K562 (cell line): ENCODE measurements around the gene SCYGR2. TPM values are rescaled to one million over a fixed set of nuclear protein-coding genes. Genes with fewer than 3 reads are reported as not detected.

Source experiments
- ATAC-seq: fragments of 200-7000 bp; cut with Tn5 transposase; 3 replicates; pipeline ENCODE4 v1.9.1; 2020; ENCODE audit warnings: moderate library complexity
- BruUV-seq: library from RNA; stranded (reverse); fragments of 400-500 nt; replicated peaks from 2 replicates; lab custom pipeline; 2021; lab: Mats Ljungman, UMichigan
- CTCF ChIA-PET: fragments of 300-600 bp; formaldehyde crosslinking; extraction: SDS; loops from one replicate; lab custom pipeline; 2021; ENCODE audit warnings: low intra/inter-chr PET ratio; lab: Yijun Ruan, JAX
- POLR2A ChIA-PET: fragments of 300-600, 350-650 bp; sonication (Branson Sonifier 250); formaldehyde crosslinking; extraction: SDS; loops from one replicate; lab custom pipeline; 2021; ENCODE audit warnings: antibody characterized with exemption, inconsistent platforms; lab: Yijun Ruan, JAX
- DNase-seq, 4 experiments: peaks; one replicate each; pipeline versions ENCODE4 v3.0.0 to v3.0.0-alpha.2; 2011 to 2018; ENCODE audit warnings: low spot score in 3 of 4, mixed read lengths in 3 of 4; ENCODE audit errors: extremely low read depth in 1 of 4
- FAIRE-seq: peaks from 2 replicates; lab custom pipeline; 2011; peaks lifted over from hg19 to GRCh38; lab: Jason Lieb, UNC
- H2AFZ ChIP-seq: 2 replicates; pipeline ENCODE4 v1.6.0; 2011; ENCODE audit warnings: low read depth, low read length, control low read depth, inconsistent platforms
- H3K27ac ChIP-seq: fragments of 200-600 bp; 3 replicates; pipeline ENCODE4 v1.8.0; 2011; ENCODE audit warnings: low read depth, mild to moderate bottlenecking, control low read depth, inconsistent platforms, low read length, moderate library complexity, mixed read lengths; ENCODE audit errors: extremely low read depth
- H3K27me3 ChIP-seq, 2 experiments: fragments of 300-600 bp in 1 of 2; 2 replicates in 1 of 2; 3 replicates in 1 of 2; pipeline versions ENCODE4 v1.6.0 to v1.8.0; 2011; ENCODE audit warnings: inconsistent platforms in 2 of 2, low read length in 2 of 2, mild to moderate bottlenecking in 1 of 2, mixed read lengths in 1 of 2, moderate library complexity in 1 of 2; ENCODE audit not compliant: control insufficient read depth in 2 of 2, insufficient read depth in 2 of 2
- H3K36me3 ChIP-seq: fragments of 300-600 bp; 3 replicates; pipeline ENCODE4 v1.8.0; 2011; ENCODE audit warnings: mild to moderate bottlenecking, low read length, inconsistent platforms; ENCODE audit not compliant: control insufficient read depth, insufficient read depth
- H3K4me1 ChIP-seq, 2 experiments: fragments of 200-600 bp in 1 of 2; replicated peaks in 1 of 2; 2 replicates in 1 of 2; 3 replicates in 1 of 2; pipeline versions ENCODE4 v1.5.1 to v1.8.0; 2011; ENCODE audit warnings: inconsistent platforms in 2 of 2, low read length in 2 of 2, mild to moderate bottlenecking in 1 of 2, mixed read lengths in 1 of 2, moderate library complexity in 1 of 2; ENCODE audit not compliant: control insufficient read depth in 2 of 2, insufficient read depth in 2 of 2
- H3K4me2 ChIP-seq: 2 replicates; pipeline ENCODE4 v1.6.1; 2011; ENCODE audit warnings: low read length, control low read depth, inconsistent platforms, mixed read lengths; ENCODE audit not compliant: insufficient read depth
- H3K4me3 ChIP-seq: fragments of 200-600 bp; sonication (generic), shearing (Covaris generic); 2 replicates; pipeline ENCODE4 v1.5.1; 2016; ENCODE audit warnings: control low read depth, inconsistent platforms
- H3K79me2 ChIP-seq: fragments of 200-600 bp; 3 replicates; pipeline ENCODE4 v1.8.0; 2011; ENCODE audit warnings: low read length, inconsistent platforms; ENCODE audit not compliant: control insufficient read depth, insufficient read depth
- H3K9ac ChIP-seq, 2 experiments: 2 replicates each; pipeline versions ENCODE4 v1.6.0 to v1.6.1; 2011; ENCODE audit warnings: low read depth in 2 of 2, low read length in 2 of 2, control low read depth in 1 of 2, inconsistent platforms in 1 of 2, mild to moderate bottlenecking in 1 of 2, mixed read lengths in 1 of 2; ENCODE audit not compliant: insufficient read depth in 1 of 2
- H3K9me1 ChIP-seq: one replicate; pipeline ENCODE4 v1.6.0; 2011; ENCODE audit warnings: inconsistent platforms, mild to moderate bottlenecking, low read length, moderate library complexity; ENCODE audit not compliant: control insufficient read depth, insufficient read depth
- H3K9me3 ChIP-seq: replicated peaks from 2 replicates; pipeline ENCODE4 v1.5.1; 2011; ENCODE audit warnings: low read depth, low read length, inconsistent platforms; ENCODE audit not compliant: control insufficient read depth, insufficient read depth
- H4K20me1 ChIP-seq: replicated peaks from 2 replicates; pipeline ENCODE4 v1.6.1; 2011; ENCODE audit warnings: low read length, inconsistent platforms, mixed read lengths; ENCODE audit not compliant: control insufficient read depth, insufficient read depth
- BCOR ChIP-seq: fragments of 450-650 bp; IDR thresholded peaks from 2 replicates; pipeline ENCODE4 v1.6.1; 2016
- CAMTA2 ChIP-seq: fragments of 250-450 bp; sonication (Bioruptor Pico); conservative IDR thresholded peaks from 2 replicates; pipeline ENCODE4 v1.5.1; 2022
- FOXJ2 ChIP-seq: fragments of 200-800 bp; sonication (Bioruptor generic); IDR thresholded peaks from 2 replicates; pipeline ENCODE4 v1.6.1; 2016; ENCODE audit warnings: missing genetic modification characterization, missing compliant biosample characterization
- HDAC3 ChIP-seq: fragments of 450-650 bp; IDR thresholded peaks from 2 replicates; pipeline ENCODE4 v1.6.1; 2018; ENCODE audit warnings: borderline replicate concordance, mild to moderate bottlenecking, moderate library complexity; ENCODE audit not compliant: partially characterized antibody
- JUND ChIP-seq, 2 experiments: IDR thresholded peaks; 2 replicates in 1 of 2; 3 replicates in 1 of 2; pipeline ENCODE4 v1.6.1; 2011; ENCODE audit warnings: borderline replicate concordance in 2 of 2, low read depth in 2 of 2, low read length in 2 of 2, improper control_type of control experiment in 1 of 2, missing biosample characterization in 1 of 2, missing genetic modification characterization in 1 of 2, missing genetic modification reagents in 1 of 2
- KAT2B ChIP-seq: IDR thresholded peaks from one replicate; pipeline ENCODE4 v1.6.1; 2012; ENCODE audit warnings: low read depth, mild to moderate bottlenecking, control low read depth, inconsistent platforms, low read length, moderate library complexity
- KLF1 ChIP-seq: fragments of 450-650 bp; IDR thresholded peaks from 2 replicates; pipeline ENCODE4 v1.6.1; 2016; ENCODE audit warnings: missing genetic modification characterization, missing compliant biosample characterization
- MAFK ChIP-seq: IDR thresholded peaks from 2 replicates; pipeline ENCODE4 v1.6.1; 2011; ENCODE audit warnings: low read length, improper control_type of control experiment
- MECOM ChIP-seq: fragments of 250-450 bp; sonication (Bioruptor Pico); IDR thresholded peaks from 2 replicates; pipeline ENCODE4 v1.8.0; 2022; ENCODE audit warnings: inconsistent platforms
- NCOA6 ChIP-seq: fragments of 450-650 bp; IDR thresholded peaks from 2 replicates; pipeline ENCODE4 v1.6.1; 2017; ENCODE audit warnings: mild to moderate bottlenecking
- POLR2B ChIP-seq: fragments of 450-650 bp; IDR thresholded peaks from 2 replicates; pipeline ENCODE4 v1.6.1; 2018; ENCODE audit warnings: low read depth; ENCODE audit not compliant: partially characterized antibody
- POLR2H ChIP-seq: IDR thresholded peaks from 2 replicates; pipeline ENCODE4 v1.6.1; 2016; ENCODE audit warnings: missing genetic modification characterization, low read depth, mild to moderate bottlenecking, control low read depth, missing compliant biosample characterization, moderate library complexity
- RFX1 ChIP-seq: fragments of 450-650 bp; IDR thresholded peaks from 2 replicates; pipeline ENCODE4 v1.6.1; 2016; ENCODE audit warnings: mild to moderate bottlenecking, moderate library complexity
- ZBTB34 ChIP-seq: fragments of 250-450 bp; sonication (Bioruptor Pico); IDR thresholded peaks from 2 replicates; pipeline ENCODE4 v1.8.0; 2021; ENCODE audit warnings: mild to moderate bottlenecking, moderate library complexity
- ZFPM2 ChIP-seq: fragments of 250-450 bp; sonication (Bioruptor Pico); IDR thresholded peaks from 2 replicates; pipeline ENCODE4 v1.5.1; 2022; ENCODE audit warnings: mild to moderate bottlenecking
- ZNF3 ChIP-seq: fragments of 250-450 bp; sonication (Bioruptor Pico); IDR thresholded peaks from 2 replicates; pipeline ENCODE4 v1.5.0; 2021; ENCODE audit warnings: mild to moderate bottlenecking, moderate library complexity
- WGBS: fragments of 100-300 bp; shearing (Covaris generic); methylation state at CpG from one replicate; pipeline ENCODE4 v1.1.6; 2016; ENCODE audit warnings: low coverage, mixed read lengths; ENCODE audit not compliant: insufficient coverage; ENCODE audit errors: missing lambda C conversion rate; 5-methylcytosine and 5-hydroxymethylcytosine counted together
- in situ Hi-C: fragments of 300-500 bp; cut with MboI; formaldehyde crosslinking; loops from 4 replicates; pipeline ENCODE4 v1.15.0; 2018; ENCODE audit warnings: inconsistent platforms, mixed read lengths
- intact Hi-C: fragments of 100-400 bp; cut with micrococcal nuclease; formaldehyde crosslinking; loops from 2 replicates; pipeline ENCODE4 v1.14.2; 2022
- polyA plus RNA-seq, 8 experiments: library from polyadenylated mRNA; depleted of rRNA in 4 of 8; stranded (reverse) in 5 of 8; unstranded in 3 of 8; fragments of >200 nt; fragmentation: Nextera tagmentation in 2 of 8; fragmentation: Illumina TruSeq in 1 of 8; extraction: Ambion mirVana in 2 of 8; extraction: Trizol in 1 of 8; gene quantifications; 2 replicates each; pipeline versions ENCODE4 v1.2.1 to v1.2.3, GENCODE V29; 2011 to 2014; ENCODE audit warnings: inconsistent platforms in 1 of 8, missing spikeins in 1 of 8
- total RNA-seq, 7 experiments: library from RNA; depleted of rRNA in 6 of 7; stranded (reverse); fragments of >200 nt in 6 of 7; fragmentation: Illumina TruSeq in 2 of 7; extraction: Trizol in 2 of 7; gene quantifications; 2 replicates each; pipeline versions ENCODE4 v1.2.1 to v1.2.3, GENCODE V29; 2011 to 2021; ENCODE audit warnings: low replicate concordance in 1 of 7

Gene SCYGR2
- total and polyA plus RNA-seq, 9 of the 15 experiments (the other 6 are each of a cell fraction or from before 2014, with no cell fraction given): not detected

GRCh38 chr2:227626580-227627151 is 28.0 kb downstream of the SCYGR2 start:
- CTCF ChIA-PET: no interaction called here
- Histone ChIP-seq H3K9me3 (no peaks in the 10 kb centered on the region), H3K79me2 (no peaks in the 10 kb centered on the region), H3K36me3 (no peaks in the 10 kb centered on the region), H3K4me3 (no peak overlapping the region), H3K4me2 (no peak overlapping the region), H3K9ac (no peak overlapping the region), H3K9me1 (no peaks in the 10 kb centered on the region), H4K20me1 (no peaks in the 10 kb centered on the region), H3K4me1 (no peaks in the 10 kb centered on the region), H2AFZ (no peak overlapping the region), H3K27me3 (peaks cover 5 to 20% of the 10 kb centered on the region in 2 experiments; a peak in 4 of 5 replicates), H3K27ac (no peak overlapping the region)
- 2% methylated on average over 10 of the region's 10 CpGs for WGBS
- in situ Hi-C loops: no loop called here
- FAIRE-seq (no peak), DNase-seq (no peak), ATAC-seq (no peak)
- intact Hi-C loops: no loop called here
- POLR2A ChIA-PET: interaction anchor here (0.6 kb wide), 1 partner anchor 238 kb away, joined by 3 read pairs; no protein-coding TSS in a partner anchor
- TF ChIP-seq MECOM (CRISPR knock-in tag): no peak
- TF ChIP-seq POLR2B: no peak
- TF ChIP-seq MAFK: no peak
- no peak for TF ChIP-seq ZFPM2
- TF ChIP-seq KLF1 (tag): no peak
- TF ChIP-seq BCOR: no peak
- BruUV-seq: no TSS peak

GRCh38 chr2:227627769-227628168 is 29.1 kb downstream of the SCYGR2 start:
- no TSS peak for BruUV-seq
- Histone ChIP-seq H3K4me3 (no peak overlapping the region), H3K36me3 (no peaks in the 10 kb centered on the region), H3K4me1 (no peaks in the 10 kb centered on the region), H3K27me3 (peaks cover 5 to 18% of the 10 kb centered on the region in 2 experiments; a peak in 4 of 5 replicates), H3K9me3 (no peaks in the 10 kb centered on the region), H3K4me2 (no peak overlapping the region), H2AFZ (no peak overlapping the region), H3K27ac (no peak overlapping the region), H4K20me1 (no peaks in the 10 kb centered on the region), H3K9ac (no peak overlapping the region), H3K9me1 (no peaks in the 10 kb centered on the region), H3K79me2 (no peaks in the 10 kb centered on the region)
- FAIRE-seq (no peak), DNase-seq (no peak), ATAC-seq (no peak)
- WGBS: 0% methylated on average over 3 of the region's 3 CpGs
- in situ Hi-C loops: no loop called here
- TF ChIP-seq POLR2H (tag): no peak
- TF ChIP-seq ZNF3 (CRISPR knock-in tag): no peak
- no peak for TF ChIP-seq HDAC3
- no peak for TF ChIP-seq ZBTB34 (CRISPR knock-in tag)
- TF ChIP-seq RFX1: no peak
- TF ChIP-seq KAT2B: no peak
- no peak for TF ChIP-seq JUND (IDR thresholded peaks at IDR 0.05; ENCODE audit: borderline replicate concordance, low read depth, low read length)
- no peak for TF ChIP-seq JUND (tag; IDR thresholded peaks at IDR 0.05; ENCODE audit: borderline replicate concordance, low read depth, low read length)
- no peak for TF ChIP-seq FOXJ2 (tag)
- TF ChIP-seq CAMTA2 (CRISPR knock-in tag): no peak
- TF ChIP-seq NCOA6: no peak
- ChIA-PET POLR2A (interaction anchor here (1.2 kb wide), 1 partner anchor 8 kb away, joined by 3 read pairs; no protein-coding TSS in a partner anchor), CTCF (no interaction called here)
- intact Hi-C loops: no loop called here
